ENCODE results near the gene ARVCF.

DNA sequence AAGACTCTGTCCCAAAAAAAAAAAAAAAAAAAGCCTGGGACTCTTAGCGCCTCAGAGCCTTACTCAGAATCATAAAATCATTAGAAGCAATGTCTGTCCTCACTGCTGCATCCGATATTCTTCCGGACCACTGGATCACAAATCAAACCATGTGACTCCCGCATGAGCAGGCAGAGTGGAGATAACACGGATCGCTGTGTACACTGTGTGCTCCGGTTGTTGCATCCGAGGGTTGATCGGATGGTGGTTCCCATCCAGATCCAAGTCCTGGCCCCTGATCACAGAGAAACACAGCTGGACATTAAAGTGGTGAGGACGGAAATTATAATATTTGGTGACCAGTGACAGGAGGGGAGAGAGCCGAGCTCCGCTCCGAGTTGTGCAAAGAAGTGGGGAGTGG is 65.3 kb downstream of the ARVCF start:
- no peak for TF ChIP-seq EP300 (IDR thresholded peaks at IDR 0.05)
- TF ChIP-seq CTCF (IDR thresholded peaks at IDR 0.05): no peak
- no peak for TF ChIP-seq POLR2A (IDR thresholded peaks at IDR 0.05)
